PFSK-1 (cell line): Measurements from ENCODE around the gene CERS6.

ENCODE experiments used
- POLR2AphosphoS5 ChIP-seq: IDR thresholded peaks from 2 replicates; pipeline ENCODE4 v1.6.1; 2012; ENCODE audit warnings: low read depth, mild to moderate bottlenecking, control low read depth, low read length, moderate library complexity
- TF ChIP-seq, protein P1 (sequence below), 2 experiments: IDR thresholded peaks; 2 replicates each; pipeline versions ENCODE4 v1.6.1 to v1.8.0; 2011 to 2012; ENCODE audit warnings: low read depth in 2 of 2, low read length in 2 of 2, control low read depth in 1 of 2, inconsistent platforms in 1 of 2, mild to moderate bottlenecking in 1 of 2, moderate library complexity in 1 of 2; ENCODE audit not compliant: insufficient read depth in 1 of 2

DNA sequence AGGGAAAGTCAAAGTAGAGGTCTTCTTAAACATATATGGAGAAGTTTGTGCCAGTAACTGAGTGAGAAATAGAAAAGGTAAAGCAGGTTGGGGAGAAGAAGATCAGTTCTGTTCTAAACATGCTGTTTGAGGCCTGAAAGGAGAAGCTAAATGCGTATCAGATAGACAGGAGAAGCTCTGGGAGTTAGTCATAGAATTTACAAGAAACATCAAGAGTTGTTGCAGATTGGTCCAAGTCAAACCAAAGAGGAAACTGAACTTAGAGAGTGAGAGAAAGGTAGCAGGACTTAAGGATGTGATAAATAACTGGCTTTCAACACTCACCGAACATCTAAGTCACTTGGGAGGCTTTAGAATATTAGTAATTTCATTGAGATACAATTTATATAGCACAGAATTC, 29.2 kb upstream of the CERS6 start:
- TF ChIP-seq, protein P1, sequence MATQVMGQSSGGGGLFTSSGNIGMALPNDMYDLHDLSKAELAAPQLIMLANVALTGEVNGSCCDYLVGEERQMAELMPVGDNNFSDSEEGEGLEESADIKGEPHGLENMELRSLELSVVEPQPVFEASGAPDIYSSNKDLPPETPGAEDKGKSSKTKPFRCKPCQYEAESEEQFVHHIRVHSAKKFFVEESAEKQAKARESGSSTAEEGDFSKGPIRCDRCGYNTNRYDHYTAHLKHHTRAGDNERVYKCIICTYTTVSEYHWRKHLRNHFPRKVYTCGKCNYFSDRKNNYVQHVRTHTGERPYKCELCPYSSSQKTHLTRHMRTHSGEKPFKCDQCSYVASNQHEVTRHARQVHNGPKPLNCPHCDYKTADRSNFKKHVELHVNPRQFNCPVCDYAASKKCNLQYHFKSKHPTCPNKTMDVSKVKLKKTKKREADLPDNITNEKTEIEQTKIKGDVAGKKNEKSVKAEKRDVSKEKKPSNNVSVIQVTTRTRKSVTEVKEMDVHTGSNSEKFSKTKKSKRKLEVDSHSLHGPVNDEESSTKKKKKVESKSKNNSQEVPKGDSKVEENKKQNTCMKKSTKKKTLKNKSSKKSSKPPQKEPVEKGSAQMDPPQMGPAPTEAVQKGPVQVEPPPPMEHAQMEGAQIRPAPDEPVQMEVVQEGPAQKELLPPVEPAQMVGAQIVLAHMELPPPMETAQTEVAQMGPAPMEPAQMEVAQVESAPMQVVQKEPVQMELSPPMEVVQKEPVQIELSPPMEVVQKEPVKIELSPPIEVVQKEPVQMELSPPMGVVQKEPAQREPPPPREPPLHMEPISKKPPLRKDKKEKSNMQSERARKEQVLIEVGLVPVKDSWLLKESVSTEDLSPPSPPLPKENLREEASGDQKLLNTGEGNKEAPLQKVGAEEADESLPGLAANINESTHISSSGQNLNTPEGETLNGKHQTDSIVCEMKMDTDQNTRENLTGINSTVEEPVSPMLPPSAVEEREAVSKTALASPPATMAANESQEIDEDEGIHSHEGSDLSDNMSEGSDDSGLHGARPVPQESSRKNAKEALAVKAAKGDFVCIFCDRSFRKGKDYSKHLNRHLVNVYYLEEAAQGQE (IDR thresholded peaks at IDR 0.05; ENCODE audit: insufficient read depth in 1 of 2, low read depth in 2 of 2, low read length in 2 of 2): no peak
- no peak for TF ChIP-seq POLR2AphosphoS5
